ENCODE data around the gene NUCKS1. TPM values are rescaled to one million over a fixed set of nuclear protein-coding genes. Genes with fewer than 3 reads are reported as not detected.

Gene NUCKS1
- polyA plus RNA-seq, 1 of the 3 experiments (the other 2 are of a cell fraction), result 25.4 TPM

GRCh38 chr1:205690122-205690756 lies 59.7 kb downstream of the NUCKS1 start:
- CTCF ChIA-PET, result interaction anchor here (1.1 to 4.7 kb wide), 6 partner anchors 9 to 166 kb away, joined by 3 to 32 read pairs (median 6); partner anchors contain the start of gene SLC45A3
- H2AFZ ChIP-seq (ENCODE audit: low read depth), result no peak overlapping the region
- H3K27ac ChIP-seq (ENCODE audit: low read depth in 2 of 2, low read length in 1 of 2), result no peak overlapping the region
- H3F3A ChIP-seq (replicated peaks; ENCODE audit: insufficient read depth), result no peaks in the 10 kb centered on the region
- no peaks in the 10 kb centered on the region for H3K4me1 ChIP-seq (ENCODE audit: control insufficient read depth in 1 of 2, insufficient read depth in 2 of 2, low read depth in 1 of 2, low read length in 1 of 2)
- no peak for DNase-seq
- H4K20me1 ChIP-seq (ENCODE audit: insufficient read depth), result no peaks in the 10 kb centered on the region
- H3K27me3 ChIP-seq (ENCODE audit: insufficient read depth), result no peaks in the 10 kb centered on the region
- H3K9me2 ChIP-seq, result no peaks in the 10 kb centered on the region
- POLR2A ChIA-PET, result no interaction called here
- no peak overlapping the region for H3K4me3 ChIP-seq (ENCODE audit: low read depth in 2 of 2, low read length in 1 of 2)
- H3K9ac ChIP-seq, result no peak overlapping the region
- 82% methylated on average over 8 of the region's 8 CpGs for WGBS (ENCODE audit: low lambda C conversion rate)
- no peaks in the 10 kb centered on the region for H3K79me2 ChIP-seq (ENCODE audit: insufficient read depth)
- no peak for TF ChIP-seq RXRA (IDR thresholded peaks at IDR 0.05; ENCODE audit: borderline replicate concordance, low read depth)
- no peak for TF ChIP-seq SIN3A (IDR thresholded peaks at IDR 0.05; ENCODE audit: borderline replicate concordance, low read depth, low read length)
- TF ChIP-seq ELF1 (IDR thresholded peaks at IDR 0.05), result no peak
- no peak for TF ChIP-seq FOXJ3 (CRISPR knock-in tag; IDR thresholded peaks at IDR 0.05)
- H3K4me2 ChIP-seq, result no peak overlapping the region
- no peaks in the 10 kb centered on the region for H3K9me3 ChIP-seq
- H3K36me3 ChIP-seq (replicated peaks in 1 of 2; ENCODE audit: control insufficient read depth in 1 of 2, insufficient read depth in 2 of 2, low read length in 1 of 2), result no peaks in the 10 kb centered on the region

- no peaks in the 10 kb centered on the region for H3K79me2 ChIP-seq (ENCODE audit: insufficient read depth)
- POLR2A ChIA-PET, result interaction anchor here (0.8 kb wide), 1 partner anchor 13 kb away, joined by 3 read pairs; no protein-coding TSS in a partner anchor
- no peaks in the 10 kb centered on the region for H3K36me3 ChIP-seq (replicated peaks in 1 of 2; ENCODE audit: control insufficient read depth in 1 of 2, insufficient read depth in 2 of 2, low read length in 1 of 2)
- no peak overlapping the region for H3K4me3 ChIP-seq (ENCODE audit: low read depth in 2 of 2, low read length in 1 of 2)
- no peak overlapping the region for H3K27ac ChIP-seq (ENCODE audit: low read depth in 2 of 2, low read length in 1 of 2)
- no peak for TF ChIP-seq MXI1 (IDR thresholded peaks at IDR 0.05; ENCODE audit: low read depth, low read length)
- no peak overlapping the region for H2AFZ ChIP-seq (ENCODE audit: low read depth)
- CTCF ChIA-PET, result interaction anchor here (1.5 to 4.7 kb wide), 4 partner anchors 9 to 165 kb away, joined by 4 to 32 read pairs (median 7); partner anchors contain the start of gene SLC45A3
- WGBS (ENCODE audit: low lambda C conversion rate), result 100% methylated on average over 5 of the region's 5 CpGs
- H3K4me2 ChIP-seq, result no peak overlapping the region
- H3K27me3 ChIP-seq (ENCODE audit: insufficient read depth), result no peaks in the 10 kb centered on the region
- DNase-seq, result no peak
- H3K9me2 ChIP-seq, result no peaks in the 10 kb centered on the region
- no peaks in the 10 kb centered on the region for H3K9me3 ChIP-seq
- H4K20me1 ChIP-seq (ENCODE audit: insufficient read depth), result no peaks in the 10 kb centered on the region
- no peaks in the 10 kb centered on the region for H3K4me1 ChIP-seq (ENCODE audit: control insufficient read depth in 1 of 2, insufficient read depth in 2 of 2, low read depth in 1 of 2, low read length in 1 of 2)
- H3F3A ChIP-seq (replicated peaks; ENCODE audit: insufficient read depth), result no peaks in the 10 kb centered on the region
- no peak overlapping the region for H3K9ac ChIP-seq
Observed at GRCh38 chr1:205689479-205689878, 60.5 kb downstream of the NUCKS1 start.

GRCh38 chr1:205688171-205689080 lies 61.6 kb downstream of the NUCKS1 start:
- H3K9me3 ChIP-seq, result no peaks in the 10 kb centered on the region
- H3K4me2 ChIP-seq, result no peak overlapping the region
- no peaks in the 10 kb centered on the region for H3F3A ChIP-seq (replicated peaks; ENCODE audit: insufficient read depth)
- no peaks in the 10 kb centered on the region for H3K27me3 ChIP-seq (ENCODE audit: insufficient read depth)
- H3K27ac ChIP-seq (ENCODE audit: low read depth in 2 of 2, low read length in 1 of 2), result no peak overlapping the region
- no peaks in the 10 kb centered on the region for H3K4me1 ChIP-seq (ENCODE audit: control insufficient read depth in 1 of 2, insufficient read depth in 2 of 2, low read depth in 1 of 2, low read length in 1 of 2)
- POLR2A ChIA-PET, result interaction anchor here (0.7 to 0.8 kb wide), 3 partner anchors 12 to 14 kb away, joined by 3 read pairs; no protein-coding TSS in a partner anchor
- DNase-seq, result no peak
- CTCF ChIA-PET, result interaction anchor here (0.7 to 4.7 kb wide), 7 partner anchors 8 to 164 kb away, joined by 3 to 32 read pairs (median 6); partner anchors contain the start of gene SLC45A3
- 76% methylated on average over 6 of the region's 7 CpGs for WGBS (ENCODE audit: low lambda C conversion rate)
- H4K20me1 ChIP-seq (ENCODE audit: insufficient read depth), result no peaks in the 10 kb centered on the region
- no peaks in the 10 kb centered on the region for H3K9me2 ChIP-seq
- no peaks in the 10 kb centered on the region for H3K79me2 ChIP-seq (ENCODE audit: insufficient read depth)
- H2AFZ ChIP-seq (ENCODE audit: low read depth), result no peak overlapping the region
- no peak overlapping the region for H3K4me3 ChIP-seq (ENCODE audit: low read depth in 2 of 2, low read length in 1 of 2)
- H3K9ac ChIP-seq, result no peak overlapping the region
- no peaks in the 10 kb centered on the region for H3K36me3 ChIP-seq (replicated peaks in 1 of 2; ENCODE audit: control insufficient read depth in 1 of 2, insufficient read depth in 2 of 2, low read length in 1 of 2)
- TF ChIP-seq REST (IDR thresholded peaks at IDR 0.05; ENCODE audit: low read depth, low read length) (no peak), TEAD4 (IDR thresholded peaks at IDR 0.05; ENCODE audit: borderline replicate concordance, insufficient read depth) (no peak), FOXM1 (IDR thresholded peaks at IDR 0.05; ENCODE audit: low read depth) (no peak), POLR2AphosphoS5 (IDR thresholded peaks at IDR 0.05; ENCODE audit: low read depth, low read length) (no peak), EP300 (IDR thresholded peaks at IDR 0.05; ENCODE audit: borderline replicate concordance in 1 of 2, low read depth in 1 of 2, low read length in 1 of 2) (no peak), GATA2 (CRISPR knock-in tag; IDR thresholded peaks at IDR 0.05) (no peak), PBX3 (IDR thresholded peaks at IDR 0.05) (no peak), SIN3A (IDR thresholded peaks at IDR 0.05; ENCODE audit: borderline replicate concordance, low read depth, low read length) (no peak), GABPA (IDR thresholded peaks at IDR 0.05; ENCODE audit: low read depth) (no peak), MEF2A (IDR thresholded peaks at IDR 0.05; ENCODE audit: borderline replicate concordance, low read depth) (no peak), EZH2phosphoT487 (IDR thresholded peaks at IDR 0.05; ENCODE audit: borderline replicate concordance, low read depth) (no peak)
